NCI-H446 (cell line): ENCODE measurements around the gene VPS54.

Experiments used
- DNase-seq, 2 experiments: peaks; one replicate each; lab custom pipeline; 2025; lab: John Stamatoyannopoulos, UW

The VPS54 gene

GRCh38 chr2:64019083-64019974 is at the start of gene VPS54:
TSS of gene VPS54 (minus strand) at chr2:64019428. CDS start at chr2:63983999, 35,429 bp downstream.
- DNase-seq = peak; percentile 11 to 54

GRCh38 chr2:64067326-64067725 is 48.1 kb upstream of the VPS54 start:
- no peak for DNase-seq

- no peak for DNase-seq
Measured at GRCh38 chr2:64065516-64065915, 46.3 kb upstream of the VPS54 start.

GRCh38 chr2:64063924-64064331 is 44.7 kb upstream of the VPS54 start:
- DNase-seq = no peak

- no peak for DNase-seq
Measured at GRCh38 chr2:64063454-64063853, 44.2 kb upstream of the VPS54 start.

- no peak for DNase-seq
Measured at GRCh38 chr2:64062840-64063239, 43.6 kb upstream of the VPS54 start.

- no peak for DNase-seq
Measured at GRCh38 chr2:64059270-64059669, 40.0 kb upstream of the VPS54 start.

- no peak for DNase-seq
Measured at GRCh38 chr2:64056021-64056420, 36.8 kb upstream of the VPS54 start.

- DNase-seq = no peak
Measured at GRCh38 chr2:64054161-64054915, 35.1 kb upstream of the VPS54 start.

GRCh38 chr2:64052463-64053241 is 33.4 kb upstream of the VPS54 start:
- no peak for DNase-seq

GRCh38 chr2:64049633-64050220 is 30.5 kb upstream of the VPS54 start:
- DNase-seq = peak; percentile 33 to 67

GRCh38 chr2:64045938-64046337 is 26.7 kb upstream of the VPS54 start:
- no peak for DNase-seq

- DNase-seq = no peak
Measured at GRCh38 chr2:64040161-64040560, 20.9 kb upstream of the VPS54 start.

GRCh38 chr2:64036034-64036705 is 16.9 kb upstream of the VPS54 start:
- no peak for DNase-seq

- no peak for DNase-seq
Measured at GRCh38 chr2:64035072-64035942, 16.1 kb upstream of the VPS54 start.

- DNase-seq = no peak
Measured at GRCh38 chr2:64029116-64029665, 10.0 kb upstream of the VPS54 start.

GRCh38 chr2:64025741-64026140 is 6.5 kb upstream of the VPS54 start:
- DNase-seq = no peak

- no peak for DNase-seq
Measured at GRCh38 chr2:64024259-64024949, 5.2 kb upstream of the VPS54 start.

GRCh38 chr2:64023485-64024258 is 4.4 kb upstream of the VPS54 start:
- no peak for DNase-seq
